ENCODE results near the gene ATG10. TPM values are rescaled to one million over a fixed set of nuclear protein-coding genes. Genes with fewer than 3 reads are reported as not detected.

The ATG10 gene
- total RNA-seq, 1 donor from 2014 or later, result 6.4 TPM

- no peak for TF ChIP-seq CTCF (IDR thresholded peaks at IDR 0.05; ENCODE audit: insufficient read depth, low read length, poor library complexity, severe bottlenecking)
- H3K36me3 ChIP-seq (ENCODE audit: control insufficient read depth, insufficient read depth, low read length), result peaks cover 5% of the 10 kb centered on the region
- no peak overlapping the region for H3K4me3 ChIP-seq (ENCODE audit: low read depth, low read length)
- DNase-seq (ENCODE audit: low read depth), result no peak
- no peaks in the 10 kb centered on the region for H3K27me3 ChIP-seq (ENCODE audit: control insufficient read depth, insufficient read depth, low read length)
Observed at GRCh38 chr5:82274343-82275211, 302.8 kb downstream of the ATG10 start.

DNA sequence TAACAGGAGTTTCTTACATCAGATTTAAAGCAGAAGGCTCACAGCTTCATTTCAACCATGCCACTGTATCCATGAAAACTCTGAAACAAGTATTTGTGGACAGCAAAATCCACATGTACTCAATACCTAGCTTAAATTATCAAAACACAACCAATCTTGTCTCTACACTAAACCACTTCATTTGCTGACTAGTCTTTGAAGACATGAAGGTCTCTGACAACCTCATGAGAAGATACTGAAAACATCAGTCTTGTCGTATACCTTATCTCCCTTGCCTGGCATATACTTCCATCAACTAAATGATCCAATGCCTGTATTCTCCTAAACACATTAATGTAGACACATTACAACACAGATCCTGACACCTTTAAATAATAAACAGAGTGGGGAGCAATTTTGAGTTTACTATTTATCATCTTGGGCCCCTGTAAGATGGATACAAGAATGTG, 303.4 kb downstream of the ATG10 start:
- H3K4me3 ChIP-seq (ENCODE audit: low read depth, low read length), result no peak overlapping the region
- no peak for TF ChIP-seq CTCF (IDR thresholded peaks at IDR 0.05; ENCODE audit: insufficient read depth, low read length, poor library complexity, severe bottlenecking)
- peaks cover 5% of the 10 kb centered on the region for H3K36me3 ChIP-seq (ENCODE audit: control insufficient read depth, insufficient read depth, low read length)
- no peaks in the 10 kb centered on the region for H3K27me3 ChIP-seq (ENCODE audit: control insufficient read depth, insufficient read depth, low read length)
- DNase-seq (ENCODE audit: low read depth), result no peak

GRCh38 chr5:82276800-82277612, 305.2 kb downstream of the ATG10 start:
- DNase-seq (ENCODE audit: low read depth), result no peak
- Histone ChIP-seq H3K27me3 (ENCODE audit: control insufficient read depth, insufficient read depth, low read length) (no peaks in the 10 kb centered on the region), H3K4me3 (ENCODE audit: low read depth, low read length) (peak overlapping the region; percentile 86), H3K36me3 (ENCODE audit: control insufficient read depth, insufficient read depth, low read length) (peaks cover 5% of the 10 kb centered on the region)
- no peak for TF ChIP-seq CTCF (IDR thresholded peaks at IDR 0.05; ENCODE audit: insufficient read depth, low read length, poor library complexity, severe bottlenecking)

DNA sequence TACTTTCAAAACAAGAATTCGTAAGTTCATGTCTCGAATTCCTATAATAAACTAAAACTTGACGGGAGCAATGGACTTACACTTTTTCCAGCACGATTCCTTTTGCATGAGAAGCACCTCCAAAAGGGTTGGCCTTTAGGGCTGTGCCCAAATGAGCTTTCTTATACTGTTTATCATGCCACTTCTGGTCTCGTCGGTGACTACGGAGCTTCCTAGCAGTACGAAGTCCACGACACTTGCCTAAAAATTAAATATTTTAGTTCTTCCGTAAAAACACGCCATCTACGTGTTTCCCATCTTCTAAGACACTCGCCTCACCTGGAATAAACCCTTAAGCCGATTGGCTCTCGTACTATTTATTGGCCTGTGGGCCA, 305.8 kb downstream of the ATG10 start:
- Histone ChIP-seq H3K36me3 (ENCODE audit: control insufficient read depth, insufficient read depth, low read length) (peaks cover 5% of the 10 kb centered on the region), H3K27me3 (ENCODE audit: control insufficient read depth, insufficient read depth, low read length) (no peaks in the 10 kb centered on the region), H3K4me3 (ENCODE audit: low read depth, low read length) (peak overlapping the region; percentile 86)
- no peak for DNase-seq (ENCODE audit: low read depth)
- no peak for TF ChIP-seq CTCF (IDR thresholded peaks at IDR 0.05; ENCODE audit: insufficient read depth, low read length, poor library complexity, severe bottlenecking)

- no peak for TF ChIP-seq CTCF (IDR thresholded peaks at IDR 0.05; ENCODE audit: insufficient read depth, low read length, poor library complexity, severe bottlenecking)
- Histone ChIP-seq H3K4me3 (ENCODE audit: low read depth, low read length) (peak within 1 kb of the TSS; percentile 86), H3K36me3 (ENCODE audit: control insufficient read depth, insufficient read depth, low read length) (peaks cover 5% of the 10 kb centered on the region), H3K27me3 (ENCODE audit: control insufficient read depth, insufficient read depth, low read length) (no peaks in the 10 kb centered on the region)
- peak; percentile 44 for DNase-seq (ENCODE audit: low read depth)
Observed at GRCh38 chr5:82277987-82278710, 306.3 kb downstream of the ATG10 start, which contains the start of gene RPS23. Gene RPS23, minus strand, starts transcription at chr5:82278354. Its CDS starts 31 bp downstream, at chr5:82278323.
